GM18867 (cell line): Measurements from ENCODE around the gene FUT3.
"Not testable (repeated sequence)": the region's sequence is repeated elsewhere in the genome, so short reads cannot be mapped to it uniquely, and the experiment has no call there.

ENCODE experiments used
- ATAC-seq: cut with Tn5 transposase; IDR thresholded peaks from one replicate; pipeline ENCODE4 v1.9.1; 2021; ENCODE audit warnings: mild to moderate bottlenecking, moderate library complexity; ENCODE audit not compliant: unreplicated experiment

The FUT3 gene

DNA sequence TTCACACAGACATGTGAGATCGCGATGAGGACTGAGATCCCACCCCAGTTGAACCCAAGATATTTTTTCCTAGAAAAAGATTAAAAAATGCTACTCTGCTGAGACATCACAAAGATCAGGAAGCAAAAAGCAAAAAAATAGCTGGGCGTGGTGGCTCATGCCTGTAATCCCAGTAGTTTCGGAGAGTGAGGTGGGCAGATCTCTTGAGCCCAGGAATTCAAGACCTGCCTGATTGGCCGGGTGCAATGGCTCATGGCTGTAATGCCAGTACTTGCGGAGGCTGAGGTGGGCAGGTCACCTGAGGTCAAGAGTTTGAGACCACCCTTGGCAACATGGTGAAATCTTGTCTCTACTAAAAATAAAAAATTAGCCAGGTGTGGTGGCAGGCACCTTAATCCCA, 1.1 kb downstream of the FUT3 start:
- ATAC-seq, result no peak

GRCh38 chr19:5848621-5849020, 2.6 kb downstream of the FUT3 start:
- not testable (repeated sequence) for ATAC-seq

- ATAC-seq, result not testable (repeated sequence)
These were observed 3.4 kb downstream of the FUT3 start for GRCh38 chr19:5847846-5848245.

DNA sequence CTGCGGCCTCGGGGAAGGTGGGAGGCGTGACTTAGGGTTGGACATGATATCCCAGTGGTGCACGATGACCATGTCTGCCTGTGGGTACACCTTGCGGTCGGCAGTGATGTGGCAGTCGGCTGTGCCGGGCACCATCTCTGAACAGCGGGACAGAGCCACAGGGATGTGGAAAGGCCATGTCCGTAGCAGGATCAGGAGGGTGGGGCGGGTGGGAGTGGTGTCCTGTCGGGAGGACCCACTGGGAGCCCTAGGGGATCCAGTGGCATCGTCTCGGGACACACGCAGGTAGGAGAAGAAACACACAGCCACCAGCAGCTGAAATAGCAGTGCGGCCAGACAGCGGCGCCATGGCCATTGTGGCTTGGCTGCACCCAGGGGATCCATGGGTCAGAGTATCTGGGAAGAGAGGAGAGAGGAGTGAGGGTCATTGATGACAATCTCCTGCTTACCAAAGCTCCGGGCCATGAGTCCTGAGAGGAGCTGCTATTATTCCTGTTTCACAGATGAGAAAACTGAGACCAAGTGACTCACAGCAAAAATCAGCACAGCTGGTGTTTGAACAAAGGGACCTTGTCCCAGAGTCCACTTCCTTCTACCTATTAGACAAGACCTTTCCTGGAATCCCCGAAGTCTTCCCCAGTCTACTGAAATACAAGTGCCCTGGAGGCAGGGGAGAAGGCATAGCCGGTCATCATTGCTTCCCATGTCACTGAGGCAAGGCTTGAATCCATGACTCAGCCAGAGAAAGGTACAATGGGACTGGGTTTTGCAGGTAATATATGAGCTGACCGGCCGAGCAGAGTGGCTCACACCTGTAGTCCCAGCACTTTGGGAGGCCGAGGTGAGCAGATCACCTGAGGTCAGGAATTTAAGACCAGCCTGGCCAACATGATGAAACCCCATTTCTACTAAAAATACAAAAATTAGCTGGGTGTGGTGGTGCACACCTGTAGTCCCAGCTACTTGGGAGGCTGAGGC, 6.5 kb downstream of the FUT3 start:
- no peak for ATAC-seq

GRCh38 chr19:5843295-5843927, 7.8 kb downstream of the FUT3 start:
- ATAC-seq, result no peak

- ATAC-seq, result not testable (repeated sequence)
These were observed 9.5 kb downstream of the FUT3 start for GRCh38 chr19:5841735-5842111.

DNA sequence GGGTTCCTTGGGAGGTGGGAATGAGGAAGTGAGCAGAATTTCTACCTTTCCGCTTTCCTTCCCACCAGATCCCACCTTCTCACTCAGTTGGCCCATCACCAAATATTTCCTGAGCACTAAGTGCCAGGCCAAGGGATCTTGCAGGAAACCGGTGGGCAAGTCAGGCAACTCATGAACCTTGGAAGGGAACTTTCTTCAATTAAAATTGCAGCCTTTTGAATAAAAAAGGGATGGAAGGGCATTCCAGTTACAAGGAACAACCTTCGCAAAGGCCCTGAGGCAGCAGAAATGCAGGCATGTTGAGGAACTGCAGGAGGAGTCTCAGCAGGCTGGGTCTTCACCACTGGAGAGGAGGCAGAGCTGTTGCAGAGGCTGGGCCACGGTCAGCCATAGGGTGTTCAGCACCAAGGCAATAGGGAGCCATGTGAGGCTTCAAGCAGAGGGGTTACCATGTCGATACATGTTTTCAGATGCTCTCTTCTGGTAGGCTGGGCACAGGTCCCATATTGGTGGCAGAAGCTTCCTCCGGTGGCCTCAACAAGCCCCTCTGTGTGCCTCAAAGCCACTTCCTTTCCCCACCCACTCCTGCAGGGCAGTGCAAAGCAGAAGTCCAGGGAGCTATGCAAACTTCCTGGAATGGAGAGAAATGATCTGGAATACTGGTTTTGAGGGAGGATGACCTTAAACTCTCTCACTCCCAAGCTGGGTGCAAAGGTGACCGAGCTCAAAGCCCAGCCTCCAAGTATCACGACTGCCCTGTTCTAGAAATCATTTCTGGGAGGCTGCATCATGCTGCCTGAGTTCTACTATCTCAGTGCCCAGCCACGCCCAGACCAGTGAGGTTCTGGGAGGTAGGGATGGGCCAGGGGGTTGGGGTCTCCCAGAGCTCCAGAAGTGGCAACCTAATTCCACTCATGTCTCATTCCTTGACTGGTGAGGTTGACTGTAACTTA, 11.9 kb downstream of the FUT3 start, which contains the start of gene FUT6:
Gene FUT6, minus strand, starts transcription at position 638 of the 953 bp plus-strand sequence. CDS start 7,135 bp downstream, outside the sequence.
- ATAC-seq, result no peak

DNA sequence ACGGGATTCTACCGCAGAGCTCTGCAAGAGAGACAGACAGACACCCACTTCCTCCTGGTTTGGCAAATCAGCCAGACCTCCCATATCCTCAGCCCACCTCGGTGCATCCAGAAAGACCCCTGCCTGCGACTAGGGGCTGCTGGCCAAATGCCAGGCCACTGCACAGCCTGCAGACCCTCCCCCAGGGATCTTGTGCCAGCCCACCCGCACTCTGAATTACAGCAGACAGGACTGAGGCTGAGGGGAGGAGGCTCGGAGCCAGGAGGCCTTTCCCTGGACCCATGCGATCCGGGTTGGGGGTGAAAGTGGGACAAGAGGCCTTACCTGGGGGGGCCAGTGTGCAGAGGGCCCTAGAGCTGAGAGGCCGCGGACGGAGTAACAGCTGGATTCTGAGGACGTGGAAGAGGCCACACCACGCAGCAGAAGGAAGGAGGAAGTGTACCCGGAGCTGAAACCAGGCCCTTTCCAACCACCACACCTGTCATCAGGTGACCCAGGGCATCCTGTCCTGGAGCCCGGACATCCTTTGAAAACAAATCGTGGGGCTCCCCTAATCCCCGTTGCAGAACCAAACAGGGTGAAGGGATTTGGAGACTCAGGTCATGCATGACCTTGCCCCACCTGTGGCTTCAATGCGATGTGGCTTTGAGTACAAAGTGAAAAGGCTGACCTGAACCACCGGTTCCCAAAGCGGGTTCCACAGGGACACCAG, 12.7 kb downstream of the FUT3 start:
- no peak for ATAC-seq

- ATAC-seq, result no peak
These were observed 13.4 kb downstream of the FUT3 start for GRCh38 chr19:5837761-5838352.

- no peak for ATAC-seq
These were observed 18.6 kb downstream of the FUT3 start for GRCh38 chr19:5832527-5833216.

GRCh38 chr19:5832061-5832460, 19.2 kb downstream of the FUT3 start:
- ATAC-seq, result no peak

- no peak for ATAC-seq
These were observed 20.1 kb downstream of the FUT3 start for GRCh38 chr19:5831159-5831558.

DNA sequence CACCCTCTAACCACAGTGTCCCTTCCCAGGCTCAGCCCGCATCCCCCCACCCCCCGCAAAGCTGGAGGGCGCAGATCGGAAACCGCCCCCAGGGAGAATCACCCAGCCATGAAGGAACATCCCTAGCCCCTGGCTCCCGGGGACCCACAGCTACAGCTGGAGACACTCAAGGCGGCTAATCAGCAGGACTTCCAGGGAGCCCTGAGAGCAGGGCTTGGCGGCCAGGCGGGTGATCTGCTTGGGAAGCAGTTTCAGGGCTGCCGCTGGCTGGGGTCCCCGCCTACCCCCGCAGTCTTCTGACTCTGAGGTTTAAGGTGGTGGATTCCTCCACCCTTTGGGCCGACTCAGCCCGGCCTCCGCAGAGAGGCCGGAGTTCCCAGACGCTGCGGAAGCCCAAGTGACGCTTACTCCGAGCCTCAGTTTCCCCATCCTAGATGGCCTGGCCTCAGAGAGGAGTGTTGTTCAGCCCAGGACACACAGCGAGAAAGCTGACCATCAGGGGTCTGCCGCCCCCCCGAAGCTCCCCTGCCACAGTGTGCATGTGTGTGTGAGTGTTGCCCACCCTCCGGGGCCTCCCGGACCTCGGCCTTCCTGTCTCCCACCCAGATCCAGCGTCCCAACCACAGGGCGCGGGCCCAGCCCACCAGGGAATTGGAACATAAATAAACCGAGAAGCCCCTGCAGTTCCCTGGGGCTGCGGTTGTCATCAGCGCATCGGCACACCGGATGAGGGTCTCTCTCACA, 21.5 kb downstream of the FUT3 start:
- no peak for ATAC-seq

DNA sequence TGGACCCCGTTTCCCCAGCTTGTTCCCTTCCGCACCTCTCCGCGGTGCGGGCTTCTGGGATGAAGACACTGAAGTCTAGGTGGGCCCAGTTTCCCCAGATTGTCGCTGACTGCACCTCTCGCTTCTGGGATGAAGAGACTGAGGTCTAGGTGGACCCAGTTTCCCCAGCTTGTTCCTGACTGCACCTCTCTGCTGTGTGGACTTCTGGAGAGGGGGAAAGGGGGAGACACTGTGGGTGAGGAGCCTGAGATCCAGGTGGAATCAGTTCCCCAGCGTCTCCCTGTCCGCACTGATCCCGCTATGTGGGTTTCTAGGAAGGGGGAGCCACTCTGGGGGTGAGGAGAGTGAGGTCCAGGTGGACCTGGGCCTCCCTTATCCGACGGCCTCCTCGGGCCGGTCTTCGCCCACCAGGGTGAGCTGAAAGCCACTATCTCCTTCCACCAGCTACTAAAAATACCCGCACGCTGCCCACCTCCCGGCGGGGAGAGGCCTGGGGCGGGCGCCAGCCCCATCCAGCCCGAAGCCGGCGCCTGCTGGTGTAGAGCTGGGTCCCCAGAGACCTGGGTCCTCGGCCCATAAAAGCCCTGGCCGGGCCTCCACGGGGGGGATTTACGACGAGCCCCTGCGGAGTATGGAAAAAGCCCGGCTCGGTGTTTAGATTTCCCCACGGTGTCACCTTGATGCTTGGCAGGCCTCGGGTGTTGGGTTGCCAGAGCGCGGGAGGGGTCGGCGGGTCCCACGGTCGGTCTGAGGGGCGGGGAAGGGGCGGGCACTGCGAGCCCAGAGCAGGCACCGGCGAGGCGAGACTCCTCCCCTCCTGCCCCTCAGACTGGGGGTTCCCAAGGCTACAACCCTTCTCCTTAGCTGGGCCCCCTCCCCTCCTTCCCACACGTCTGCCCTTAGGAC, 22.3 kb downstream of the FUT3 start:
- no peak for ATAC-seq

DNA sequence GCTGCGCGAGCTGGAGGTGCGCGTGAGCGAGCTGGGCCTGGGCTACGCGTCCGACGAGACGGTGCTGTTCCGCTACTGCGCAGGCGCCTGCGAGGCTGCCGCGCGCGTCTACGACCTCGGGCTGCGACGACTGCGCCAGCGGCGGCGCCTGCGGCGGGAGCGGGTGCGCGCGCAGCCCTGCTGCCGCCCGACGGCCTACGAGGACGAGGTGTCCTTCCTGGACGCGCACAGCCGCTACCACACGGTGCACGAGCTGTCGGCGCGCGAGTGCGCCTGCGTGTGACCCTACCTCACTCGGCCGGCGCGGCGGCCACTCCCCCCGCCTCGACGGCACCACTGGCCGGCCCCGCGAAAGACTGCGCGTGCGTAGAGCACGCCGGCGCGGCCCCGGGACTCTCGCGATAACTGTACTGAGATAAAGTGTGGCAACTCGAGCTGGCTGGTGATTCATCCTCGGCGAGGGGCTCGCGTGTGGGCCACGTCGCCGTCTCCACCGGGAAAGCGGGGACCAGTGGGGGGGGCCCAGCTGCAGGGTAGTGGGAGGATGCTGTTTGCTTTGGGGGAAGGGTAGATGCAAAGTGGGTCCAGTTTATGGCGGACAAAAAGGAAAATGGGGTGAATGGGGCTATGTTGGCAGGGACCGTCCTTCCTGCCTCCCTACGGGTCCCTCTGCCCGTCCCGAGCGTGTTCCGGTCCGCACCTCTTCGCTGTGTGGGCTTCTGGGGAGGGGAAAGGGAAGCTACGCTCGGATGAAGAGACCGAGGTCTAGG, 23.2 kb downstream of the FUT3 start:
- ATAC-seq, result peak; percentile 67

DNA sequence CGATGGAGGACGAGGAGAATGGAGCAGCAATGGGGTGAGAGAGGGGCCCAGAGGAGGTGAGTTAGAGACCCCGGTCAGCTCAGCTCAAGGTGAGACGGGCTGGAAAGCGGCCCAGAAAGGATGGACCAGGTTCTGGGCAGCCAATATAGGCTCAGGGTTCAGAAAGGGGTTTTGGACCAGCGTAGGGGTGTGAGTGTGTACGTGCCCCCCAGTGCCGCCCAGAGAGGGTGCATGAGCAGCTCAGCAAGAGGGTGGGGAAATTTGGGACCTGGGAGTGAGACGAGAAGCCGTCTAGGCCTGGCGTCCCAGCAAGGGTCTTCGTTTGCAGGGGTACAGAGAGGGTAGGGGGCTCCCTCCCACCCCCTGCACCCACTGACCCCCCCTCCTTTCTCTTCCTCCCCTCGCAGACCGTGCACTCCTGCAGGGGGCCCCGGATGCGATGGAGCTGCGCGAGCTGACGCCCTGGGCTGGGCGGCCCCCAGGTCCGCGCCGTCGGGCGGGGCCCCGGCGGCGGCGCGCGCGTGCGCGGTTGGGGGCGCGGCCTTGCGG, 23.8 kb downstream of the FUT3 start:
- ATAC-seq, result no peak
